HG02884 (cell line): ENCODE data around the gene SLC13A3.

Experiments used
- ATAC-seq: cut with Tn5 transposase; IDR thresholded peaks from one replicate; pipeline ENCODE4 v1.9.1; 2021; ENCODE audit warnings: mild to moderate bottlenecking, moderate library complexity; ENCODE audit not compliant: unreplicated experiment

The SLC13A3 gene

GRCh38 chr20:46637427-46638133 lies 13.7 kb downstream of the SLC13A3 start:
- no peak for ATAC-seq

- no peak for ATAC-seq
Observed at GRCh38 chr20:46637020-46637419, 14.2 kb downstream of the SLC13A3 start.

- ATAC-seq, result no peak
Observed at GRCh38 chr20:46636514-46636913, 14.7 kb downstream of the SLC13A3 start.

GRCh38 chr20:46635514-46636136 lies 15.6 kb downstream of the SLC13A3 start:
- no peak for ATAC-seq

- no peak for ATAC-seq
Observed at GRCh38 chr20:46634528-46634927, 16.7 kb downstream of the SLC13A3 start.

- no peak for ATAC-seq
Observed at GRCh38 chr20:46631874-46632446, 19.3 kb downstream of the SLC13A3 start.

- ATAC-seq, result no peak
Observed at GRCh38 chr20:46631212-46631869, 19.9 kb downstream of the SLC13A3 start.

GRCh38 chr20:46630306-46630705 lies 21.0 kb downstream of the SLC13A3 start:
- no peak for ATAC-seq

- ATAC-seq, result no peak
Observed at GRCh38 chr20:46629341-46629740, 21.9 kb downstream of the SLC13A3 start.

GRCh38 chr20:46627234-46627633 lies 24.0 kb downstream of the SLC13A3 start:
- ATAC-seq, result no peak

- ATAC-seq, result no peak
Observed at GRCh38 chr20:46626758-46627157, 24.5 kb downstream of the SLC13A3 start.

GRCh38 chr20:46625875-46626373 lies 25.3 kb downstream of the SLC13A3 start:
- ATAC-seq, result no peak

GRCh38 chr20:46624946-46625345 lies 26.3 kb downstream of the SLC13A3 start:
- ATAC-seq, result no peak

GRCh38 chr20:46622165-46622564 lies 29.1 kb downstream of the SLC13A3 start:
- no peak for ATAC-seq

GRCh38 chr20:46621492-46621891 lies 29.8 kb downstream of the SLC13A3 start:
- ATAC-seq, result no peak

GRCh38 chr20:46619445-46619844 lies 31.8 kb downstream of the SLC13A3 start:
- ATAC-seq, result no peak

GRCh38 chr20:46618316-46619100 lies 32.8 kb downstream of the SLC13A3 start:
- no peak for ATAC-seq

GRCh38 chr20:46614503-46614902 lies 36.8 kb downstream of the SLC13A3 start:
- no peak for ATAC-seq

- ATAC-seq, result no peak
Observed at GRCh38 chr20:46610145-46610544, 41.1 kb downstream of the SLC13A3 start.

GRCh38 chr20:46609043-46609442 lies 42.2 kb downstream of the SLC13A3 start:
- no peak for ATAC-seq
